ENCODE measurements around the gene EPG5.
"Not testable (repeated sequence)": the region's sequence is repeated elsewhere in the genome, so short reads cannot be mapped to it uniquely, and the experiment has no call there.

The EPG5 gene

GRCh38 chr18:45964913-45965312 is 2.2 kb downstream of the EPG5 start:
- not testable (repeated sequence) for H3K4me1 ChIP-seq (ENCODE audit: control insufficient read depth, insufficient read depth, low read length)

GRCh38 chr18:45962866-45963265 is 4.3 kb downstream of the EPG5 start:
- Histone ChIP-seq H3K27me3 (ENCODE audit: control insufficient read depth, insufficient read depth, low read length) (peaks cover 2% of the 10 kb centered on the region), H3K4me1 (ENCODE audit: control insufficient read depth, insufficient read depth, low read length) (no peaks in the 10 kb centered on the region), H3K36me3 (ENCODE audit: control insufficient read depth, insufficient read depth, low read length) (no peaks in the 10 kb centered on the region), H3K9ac (ENCODE audit: low read depth, low read length) (no peak overlapping the region), H3K9me3 (ENCODE audit: control insufficient read depth, insufficient read depth, low read length) (no peaks in the 10 kb centered on the region), H3K4me3 (ENCODE audit: low read depth, low read length) (no peak overlapping the region)

More at GRCh38 chr18:45964913-45965312, 2.2 kb downstream of the EPG5 start:
- H3K9ac ChIP-seq (ENCODE audit: low read depth, low read length); H3K4me3 ChIP-seq (ENCODE audit: low read depth, low read length); H3K36me3 ChIP-seq (ENCODE audit: control insufficient read depth, insufficient read depth, low read length); H3K9me3 ChIP-seq (ENCODE audit: control insufficient read depth, insufficient read depth, low read length): not testable (repeated sequence)
- peaks cover 11% of the 10 kb centered on the region for H3K27me3 ChIP-seq (ENCODE audit: control insufficient read depth, insufficient read depth, low read length)

DNA sequence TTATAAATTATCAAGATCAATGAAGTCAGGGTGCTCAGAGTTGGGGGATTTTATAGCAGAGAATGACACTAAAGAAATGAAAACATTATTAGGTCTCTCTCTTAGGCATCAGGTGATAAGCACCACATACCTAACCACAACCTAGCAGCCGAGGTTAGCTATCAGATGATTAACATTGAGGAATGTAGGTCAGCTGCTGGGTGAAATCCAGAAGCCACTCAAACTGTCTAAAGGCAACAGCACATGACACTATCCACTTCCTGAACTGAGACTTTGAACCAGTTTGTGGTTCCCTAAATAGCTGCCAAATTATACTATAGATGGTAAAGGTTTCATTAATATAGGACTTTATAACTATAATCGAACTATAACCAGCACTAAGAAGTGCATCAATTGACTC is 4.7 kb downstream of the EPG5 start:
- Histone ChIP-seq H3K27me3 (ENCODE audit: control insufficient read depth, insufficient read depth, low read length) (no peaks in the 10 kb centered on the region), H3K4me3 (ENCODE audit: low read depth, low read length) (no peak overlapping the region), H3K9me3 (ENCODE audit: control insufficient read depth, insufficient read depth, low read length) (no peaks in the 10 kb centered on the region), H3K36me3 (ENCODE audit: control insufficient read depth, insufficient read depth, low read length) (no peaks in the 10 kb centered on the region), H3K9ac (ENCODE audit: low read depth, low read length) (no peak overlapping the region), H3K4me1 (ENCODE audit: control insufficient read depth, insufficient read depth, low read length) (no peaks in the 10 kb centered on the region)

DNA sequence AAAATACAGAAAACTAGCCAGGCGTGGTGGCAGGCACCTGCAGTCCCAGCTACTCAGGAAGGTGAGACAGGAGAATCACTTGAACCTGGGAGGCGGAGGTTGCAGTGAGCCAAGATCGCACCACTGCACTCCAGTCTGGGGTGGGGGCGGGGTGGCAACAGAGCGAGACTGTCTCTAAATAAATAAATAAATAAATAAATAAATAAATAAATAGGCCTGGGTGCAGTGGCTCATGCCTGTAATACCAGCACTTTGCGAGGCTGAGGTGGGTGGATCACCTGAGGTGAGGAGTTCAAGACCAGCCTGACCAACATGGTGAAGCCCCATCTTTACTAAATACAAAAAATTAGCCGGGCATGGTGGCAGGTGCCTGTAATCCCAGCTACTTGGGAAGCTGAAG is 7.6 kb downstream of the EPG5 start:
- H3K4me1 ChIP-seq (ENCODE audit: control insufficient read depth, insufficient read depth, low read length); H3K27me3 ChIP-seq (ENCODE audit: control insufficient read depth, insufficient read depth, low read length); H3K9ac ChIP-seq (ENCODE audit: low read depth, low read length); H3K9me3 ChIP-seq (ENCODE audit: control insufficient read depth, insufficient read depth, low read length); H3K36me3 ChIP-seq (ENCODE audit: control insufficient read depth, insufficient read depth, low read length); H3K4me3 ChIP-seq (ENCODE audit: low read depth, low read length): not testable (repeated sequence)

GRCh38 chr18:45958730-45959129 is 8.4 kb downstream of the EPG5 start:
- Histone ChIP-seq H3K9ac (ENCODE audit: low read depth, low read length) (no peak overlapping the region), H3K36me3 (ENCODE audit: control insufficient read depth, insufficient read depth, low read length) (no peaks in the 10 kb centered on the region), H3K4me1 (ENCODE audit: control insufficient read depth, insufficient read depth, low read length) (no peaks in the 10 kb centered on the region), H3K27me3 (ENCODE audit: control insufficient read depth, insufficient read depth, low read length) (no peaks in the 10 kb centered on the region), H3K9me3 (ENCODE audit: control insufficient read depth, insufficient read depth, low read length) (no peaks in the 10 kb centered on the region), H3K4me3 (ENCODE audit: low read depth, low read length) (no peak overlapping the region)

DNA sequence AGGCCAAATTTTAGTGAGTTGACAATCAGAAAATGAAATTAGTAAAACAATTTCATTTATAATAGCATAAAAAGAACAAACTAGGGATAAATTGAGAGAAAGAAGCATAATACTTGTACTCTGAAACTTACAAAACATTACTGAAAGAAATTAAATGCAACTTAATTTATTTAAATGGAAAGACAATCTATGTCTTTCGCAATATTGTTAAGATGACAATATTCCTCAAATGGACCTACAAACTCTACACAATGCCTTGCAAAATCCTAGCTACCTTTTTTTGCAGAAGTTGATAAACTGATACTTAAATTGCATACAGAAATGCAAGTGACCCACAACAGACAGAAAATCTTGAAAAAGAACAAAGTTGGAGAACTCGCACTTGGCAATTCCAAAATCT is 9.1 kb downstream of the EPG5 start:
- Histone ChIP-seq H3K36me3 (ENCODE audit: control insufficient read depth, insufficient read depth, low read length) (no peaks in the 10 kb centered on the region), H3K9me3 (ENCODE audit: control insufficient read depth, insufficient read depth, low read length) (no peaks in the 10 kb centered on the region), H3K27me3 (ENCODE audit: control insufficient read depth, insufficient read depth, low read length) (no peaks in the 10 kb centered on the region), H3K4me1 (ENCODE audit: control insufficient read depth, insufficient read depth, low read length) (no peaks in the 10 kb centered on the region), H3K9ac (ENCODE audit: low read depth, low read length) (no peak overlapping the region), H3K4me3 (ENCODE audit: low read depth, low read length) (no peak overlapping the region)

DNA sequence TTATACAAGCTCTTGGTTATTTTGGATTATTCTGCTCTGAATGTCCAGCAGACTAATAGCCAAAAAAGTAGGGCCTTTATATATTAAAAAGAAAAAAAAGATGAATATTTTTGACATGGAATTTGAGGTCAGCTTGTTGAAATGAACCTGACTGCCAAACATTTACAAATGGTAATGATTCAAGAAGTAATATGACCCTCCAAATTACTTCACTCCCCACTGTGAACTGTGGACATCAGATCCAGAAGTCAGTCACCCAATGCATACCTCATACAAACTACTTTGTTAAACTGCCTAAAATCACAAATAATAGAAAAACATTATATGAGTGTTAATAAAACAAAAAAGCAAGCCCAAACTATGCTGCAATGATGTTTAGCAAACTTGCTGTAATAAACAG is 10.0 kb downstream of the EPG5 start:
- H3K27me3 ChIP-seq (ENCODE audit: control insufficient read depth, insufficient read depth, low read length): no peaks in the 10 kb centered on the region
- H3K9ac ChIP-seq (ENCODE audit: low read depth, low read length): no peak overlapping the region
- H3K36me3 ChIP-seq (ENCODE audit: control insufficient read depth, insufficient read depth, low read length): no peaks in the 10 kb centered on the region
- H3K4me3 ChIP-seq (ENCODE audit: low read depth, low read length): no peak overlapping the region
- H3K4me1 ChIP-seq (ENCODE audit: control insufficient read depth, insufficient read depth, low read length): no peaks in the 10 kb centered on the region
- H3K9me3 ChIP-seq (ENCODE audit: control insufficient read depth, insufficient read depth, low read length): no peaks in the 10 kb centered on the region

GRCh38 chr18:45954070-45954934 is 12.8 kb downstream of the EPG5 start:
- Histone ChIP-seq H3K9me3 (ENCODE audit: control insufficient read depth, insufficient read depth, low read length) (no peaks in the 10 kb centered on the region), H3K27me3 (ENCODE audit: control insufficient read depth, insufficient read depth, low read length) (no peaks in the 10 kb centered on the region), H3K4me1 (ENCODE audit: control insufficient read depth, insufficient read depth, low read length) (no peaks in the 10 kb centered on the region), H3K36me3 (ENCODE audit: control insufficient read depth, insufficient read depth, low read length) (no peaks in the 10 kb centered on the region), H3K9ac (ENCODE audit: low read depth, low read length) (no peak overlapping the region), H3K4me3 (ENCODE audit: low read depth, low read length) (no peak overlapping the region)

GRCh38 chr18:45951016-45951714 is 16.0 kb downstream of the EPG5 start:
- Histone ChIP-seq H3K9ac (ENCODE audit: low read depth, low read length) (no peak overlapping the region), H3K27me3 (ENCODE audit: control insufficient read depth, insufficient read depth, low read length) (no peaks in the 10 kb centered on the region), H3K4me1 (ENCODE audit: control insufficient read depth, insufficient read depth, low read length) (no peaks in the 10 kb centered on the region), H3K36me3 (ENCODE audit: control insufficient read depth, insufficient read depth, low read length) (peaks cover 7% of the 10 kb centered on the region), H3K9me3 (ENCODE audit: control insufficient read depth, insufficient read depth, low read length) (no peaks in the 10 kb centered on the region), H3K4me3 (ENCODE audit: low read depth, low read length) (no peak overlapping the region)

GRCh38 chr18:45945669-45946068 is 21.5 kb downstream of the EPG5 start:
- H3K9me3 ChIP-seq (ENCODE audit: control insufficient read depth, insufficient read depth, low read length): no peaks in the 10 kb centered on the region
- no peaks in the 10 kb centered on the region for H3K27me3 ChIP-seq (ENCODE audit: control insufficient read depth, insufficient read depth, low read length)
- H3K9ac ChIP-seq (ENCODE audit: low read depth, low read length): no peak overlapping the region
- peaks cover 14% of the 10 kb centered on the region for H3K36me3 ChIP-seq (ENCODE audit: control insufficient read depth, insufficient read depth, low read length)
- no peaks in the 10 kb centered on the region for H3K4me1 ChIP-seq (ENCODE audit: control insufficient read depth, insufficient read depth, low read length)
- H3K4me3 ChIP-seq (ENCODE audit: low read depth, low read length): no peak overlapping the region

GRCh38 chr18:45940724-45941123 is 26.4 kb downstream of the EPG5 start:
- H3K9me3 ChIP-seq (ENCODE audit: control insufficient read depth, insufficient read depth, low read length): no peaks in the 10 kb centered on the region
- H3K27me3 ChIP-seq (ENCODE audit: control insufficient read depth, insufficient read depth, low read length): no peaks in the 10 kb centered on the region

GRCh38 chr18:45939236-45939635 is 27.9 kb downstream of the EPG5 start:
- Histone ChIP-seq H3K4me3 (ENCODE audit: low read depth, low read length) (no peak overlapping the region), H3K9me3 (ENCODE audit: control insufficient read depth, insufficient read depth, low read length) (no peaks in the 10 kb centered on the region), H3K4me1 (ENCODE audit: control insufficient read depth, insufficient read depth, low read length) (no peaks in the 10 kb centered on the region), H3K27me3 (ENCODE audit: control insufficient read depth, insufficient read depth, low read length) (no peaks in the 10 kb centered on the region), H3K9ac (ENCODE audit: low read depth, low read length) (no peak overlapping the region), H3K36me3 (ENCODE audit: control insufficient read depth, insufficient read depth, low read length) (peaks cover 14% of the 10 kb centered on the region)

More at GRCh38 chr18:45940724-45941123, 26.4 kb downstream of the EPG5 start:
- Histone ChIP-seq H3K4me3 (ENCODE audit: low read depth, low read length) (no peak overlapping the region), H3K36me3 (ENCODE audit: control insufficient read depth, insufficient read depth, low read length) (peaks cover 14% of the 10 kb centered on the region), H3K4me1 (ENCODE audit: control insufficient read depth, insufficient read depth, low read length) (no peaks in the 10 kb centered on the region), H3K9ac (ENCODE audit: low read depth, low read length) (no peak overlapping the region)
